Measurements from ENCODE around the gene NPY.
"Not testable (repeated sequence)": the region's sequence is repeated elsewhere in the genome, so short reads cannot be mapped to it uniquely, and the experiment has no call there.

- not testable (repeated sequence) for TF ChIP-seq CTCF (IDR thresholded peaks at IDR 0.05 in 2 of 3, conservative IDR thresholded peaks at IDR 0.05 in 1 of 3; ENCODE audit: borderline replicate concordance in 1 of 3, insufficient read depth in 1 of 3, low read depth in 2 of 3, low read length in 2 of 3); RAD21 (IDR thresholded peaks at IDR 0.05; ENCODE audit: low read depth)
Measured at GRCh38 chr7:24258324-24258723, 25.7 kb upstream of the NPY start.
